Esophagus (tissue), 2 donors: ENCODE measurements around the gene ACAA2. TPM values are rescaled to one million over a fixed set of nuclear protein-coding genes. Genes with fewer than 3 reads are reported as not detected.
A peak's percentile ranks its signal among the peaks of the same experiment; 100 is the strongest.
"Not testable (repeated sequence)": the region's sequence is repeated elsewhere in the genome, so short reads cannot be mapped to it uniquely, and the experiment has no call there.

ENCODE experiments used
- H3K27ac ChIP-seq, 2 donors: one replicate each; pipeline ENCODE4 v1.5.1; 2013; ENCODE audit warnings: low read depth in 2 of 2, mild to moderate bottlenecking in 2 of 2, inconsistent platforms in 1 of 2, low read length in 1 of 2, moderate library complexity in 1 of 2
- H3K27me3 ChIP-seq, 2 donors: one replicate each; pipeline ENCODE4 v1.6.1; 2013; ENCODE audit warnings: low read length in 2 of 2, control low read depth in 1 of 2, mild to moderate bottlenecking in 1 of 2; ENCODE audit not compliant: insufficient read depth in 2 of 2, control insufficient read depth in 1 of 2
- H3K36me3 ChIP-seq, 2 donors: one replicate each; pipeline ENCODE4 v1.6.1; 2013; ENCODE audit warnings: low read length in 1 of 2; ENCODE audit not compliant: control insufficient read depth in 2 of 2, insufficient read depth in 2 of 2
- H3K4me1 ChIP-seq, 2 donors: one replicate each; pipeline ENCODE4 v1.6.1; 2013; ENCODE audit warnings: low read length in 1 of 2; ENCODE audit not compliant: control insufficient read depth in 2 of 2, insufficient read depth in 2 of 2
- H3K4me3 ChIP-seq, 2 donors: one replicate each; pipeline ENCODE4 v1.5.1; 2013; ENCODE audit warnings: low read length in 2 of 2, mild to moderate bottlenecking in 2 of 2, low read depth in 1 of 2, moderate library complexity in 1 of 2
- H3K9me3 ChIP-seq, 2 donors: one replicate each; pipeline ENCODE4 v1.6.1; 2013; ENCODE audit warnings: mild to moderate bottlenecking in 2 of 2, low read depth in 1 of 2, low read length in 1 of 2, moderate library complexity in 1 of 2; ENCODE audit not compliant: control insufficient read depth in 2 of 2, insufficient read depth in 1 of 2
- WGBS, 2 donors: extraction: QIAGEN DNeasy Blood & Tissue Kit; methylation state at CpG; one replicate each; pipeline ENCODE4 v1.1.7; 2013; 5-methylcytosine and 5-hydroxymethylcytosine counted together
- polyA plus RNA-seq, 2 donors: library from polyadenylated mRNA; stranded (reverse); fragments of 200-250 nt; gene quantifications; one replicate each; pipeline ENCODE4 v1.2.3, GENCODE V29; 2013
- donor health status: healthy with polysubstance abuse.
- donor health status: Bipolar disorder and iron deficiency.

The ACAA2 gene
- polyA plus RNA-seq, 2 donors: 13.0 to 19.0 TPM

GRCh38 chr18:49817947-49818346 is 4.6 kb upstream of the ACAA2 start:
- WGBS, 2 donors: 76 to 84% methylated on average over 5 of the region's 5 CpGs
- Histone ChIP-seq H3K9me3 (no peaks in the 10 kb centered on the region), H3K4me1 (no peaks in the 10 kb centered on the region), H3K27ac (no peak overlapping the region), H3K36me3 (no peaks in the 10 kb centered on the region), H3K4me3 (no peak overlapping the region), H3K27me3 (no peaks in the 10 kb centered on the region)

- WGBS, 2 donors: 89 to 96% methylated on average over 4 of the region's 4 CpGs
Observed at GRCh38 chr18:49815927-49816326, 2.6 kb upstream of the ACAA2 start.

GRCh38 chr18:49814147-49814499 is 790 bp upstream of the ACAA2 start:
- Histone ChIP-seq H3K27me3 (no peaks in the 10 kb centered on the region), H3K9me3 (no peaks in the 10 kb centered on the region), H3K36me3 (no peaks in the 10 kb centered on the region), H3K4me1 (peaks cover 0 to 3% of the 10 kb centered on the region in 2 donors), H3K27ac (peak overlapping the region; percentile 91 to 96), H3K4me3 (peak overlapping the region; percentile 77 to 78)
- 0% methylated on average over 24 of the region's 24 CpGs for whole genome bisulfite sequencing, 2 donors

More at GRCh38 chr18:49815927-49816326, 2.6 kb upstream of the ACAA2 start:
- Histone ChIP-seq H3K4me3 (no peak overlapping the region), H3K4me1 (peaks cover 0 to 3% of the 10 kb centered on the region in 2 donors), H3K27me3 (no peaks in the 10 kb centered on the region), H3K9me3 (no peaks in the 10 kb centered on the region), H3K36me3 (no peaks in the 10 kb centered on the region), H3K27ac (no peak overlapping the region)

- WGBS, 2 donors: 2 to 7% methylated on average over 17 of the region's 17 CpGs
Observed at GRCh38 chr18:49813069-49813318, 339 bp downstream of the ACAA2 start.

GRCh38 chr18:49812286-49813068 is 856 bp downstream of the ACAA2 start:
- Histone ChIP-seq H3K36me3 (no peaks in the 10 kb centered on the region), H3K4me3 (peak overlapping the region; percentile 60 to 77), H3K27ac (peak overlapping the region; percentile 96 to 99), H3K4me1 (peaks cover 0 to 3% of the 10 kb centered on the region in 2 donors), H3K27me3 (no peaks in the 10 kb centered on the region), H3K9me3 (no peaks in the 10 kb centered on the region)
- 51 to 57% methylated on average over 13 of the region's 13 CpGs for WGBS, 2 donors

More at GRCh38 chr18:49813069-49813318, 339 bp downstream of the ACAA2 start:
- Histone ChIP-seq H3K36me3 (no peaks in the 10 kb centered on the region), H3K4me3 (peak overlapping the region; percentile 60 to 77), H3K27ac (peak overlapping the region; percentile 96 to 99), H3K27me3 (no peaks in the 10 kb centered on the region), H3K9me3 (no peaks in the 10 kb centered on the region), H3K4me1 (peaks cover 0 to 3% of the 10 kb centered on the region in 2 donors)

GRCh38 chr18:49811151-49811938 is 2.0 kb downstream of the ACAA2 start:
- Histone ChIP-seq H3K4me3 (no peak overlapping the region), H3K9me3 (no peaks in the 10 kb centered on the region), H3K4me1 (peaks cover 0 to 3% of the 10 kb centered on the region in 2 donors), H3K27ac (peak overlapping the region in 1 of 2 donors; percentile 14), H3K36me3 (no peaks in the 10 kb centered on the region), H3K27me3 (no peaks in the 10 kb centered on the region)
- WGBS, 2 donors: 49 to 52% methylated on average over 7 of the region's 7 CpGs

GRCh38 chr18:49808553-49809191 is 4.7 kb downstream of the ACAA2 start:
- H3K4me1 ChIP-seq, H3K4me3 ChIP-seq, H3K27me3 ChIP-seq, H3K27ac ChIP-seq, H3K36me3 ChIP-seq, H3K9me3 ChIP-seq: not testable (repeated sequence)
- WGBS, 2 donors: 90 to 95% methylated on average over 10 of the region's 10 CpGs

- Histone ChIP-seq H3K27ac (no peak overlapping the region), H3K36me3 (no peaks in the 10 kb centered on the region), H3K4me3 (no peak overlapping the region), H3K4me1 (no peaks in the 10 kb centered on the region), H3K9me3 (no peaks in the 10 kb centered on the region), H3K27me3 (no peaks in the 10 kb centered on the region)
- WGBS, 2 donors: 88 to 91% methylated on average over 5 of the region's 5 CpGs
Observed at GRCh38 chr18:49804096-49804495, 9.2 kb downstream of the ACAA2 start.

- Histone ChIP-seq H3K27me3 (no peaks in the 10 kb centered on the region), H3K4me1 (no peaks in the 10 kb centered on the region), H3K4me3 (no peak overlapping the region), H3K9me3 (no peaks in the 10 kb centered on the region), H3K36me3 (no peaks in the 10 kb centered on the region), H3K27ac (no peak overlapping the region)
- 66 to 85% methylated on average over 4 of the region's 4 CpGs for WGBS, 2 donors
Observed at GRCh38 chr18:49802623-49803022, 10.7 kb downstream of the ACAA2 start.
